GM12864 (cell line): ENCODE data around the gene SIGMAR1.
"Not testable (repeated sequence)": the region's sequence is repeated elsewhere in the genome, so short reads cannot be mapped to it uniquely, and the experiment has no call there.

ENCODE experiments used
- DNase-seq: peaks from one replicate; pipeline ENCODE4 v3.0.0-alpha.2; 2011; ENCODE audit warnings: low read depth
- H3K4me3 ChIP-seq: 2 replicates; pipeline ENCODE4 v1.5.1; 2011; ENCODE audit warnings: mild to moderate bottlenecking, low read depth, low read length, control low read depth
- TF ChIP-seq, protein P1 (sequence below): IDR thresholded peaks from 2 replicates; pipeline ENCODE4 v1.5.1; 2011; ENCODE audit warnings: low read depth, mild to moderate bottlenecking, moderate library complexity, low read length, control low read depth, inconsistent platforms; ENCODE audit errors: missing control alignments

SIGMAR1 gene

DNA sequence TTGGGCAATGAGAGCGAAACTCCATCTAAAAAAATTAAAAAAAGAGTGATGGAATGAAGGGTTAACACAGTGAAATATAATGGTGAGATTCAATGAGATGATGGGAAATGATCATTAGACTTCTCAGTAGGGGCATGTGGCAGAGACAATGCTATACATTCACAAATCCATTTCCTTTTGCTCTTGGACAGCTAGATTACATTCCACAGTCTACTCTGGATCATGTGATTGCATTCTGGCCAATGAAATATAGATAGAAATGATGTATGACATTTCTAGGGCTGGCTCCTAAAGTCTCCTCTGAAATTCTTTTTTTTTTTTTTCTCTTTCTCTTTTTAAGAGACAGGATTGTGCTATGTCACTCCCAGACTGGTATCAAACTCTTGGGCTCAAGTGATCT, 5.1 kb upstream of the SIGMAR1 start:
- TF ChIP-seq, protein P1, sequence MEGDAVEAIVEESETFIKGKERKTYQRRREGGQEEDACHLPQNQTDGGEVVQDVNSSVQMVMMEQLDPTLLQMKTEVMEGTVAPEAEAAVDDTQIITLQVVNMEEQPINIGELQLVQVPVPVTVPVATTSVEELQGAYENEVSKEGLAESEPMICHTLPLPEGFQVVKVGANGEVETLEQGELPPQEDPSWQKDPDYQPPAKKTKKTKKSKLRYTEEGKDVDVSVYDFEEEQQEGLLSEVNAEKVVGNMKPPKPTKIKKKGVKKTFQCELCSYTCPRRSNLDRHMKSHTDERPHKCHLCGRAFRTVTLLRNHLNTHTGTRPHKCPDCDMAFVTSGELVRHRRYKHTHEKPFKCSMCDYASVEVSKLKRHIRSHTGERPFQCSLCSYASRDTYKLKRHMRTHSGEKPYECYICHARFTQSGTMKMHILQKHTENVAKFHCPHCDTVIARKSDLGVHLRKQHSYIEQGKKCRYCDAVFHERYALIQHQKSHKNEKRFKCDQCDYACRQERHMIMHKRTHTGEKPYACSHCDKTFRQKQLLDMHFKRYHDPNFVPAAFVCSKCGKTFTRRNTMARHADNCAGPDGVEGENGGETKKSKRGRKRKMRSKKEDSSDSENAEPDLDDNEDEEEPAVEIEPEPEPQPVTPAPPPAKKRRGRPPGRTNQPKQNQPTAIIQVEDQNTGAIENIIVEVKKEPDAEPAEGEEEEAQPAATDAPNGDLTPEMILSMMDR, result no peak
- H3K4me3 ChIP-seq, result no peak overlapping the region
- DNase-seq, result no peak

GRCh38 chr9:34639322-34639721, 1.7 kb upstream of the SIGMAR1 start:
- H3K4me3 ChIP-seq, DNase-seq: not testable (repeated sequence)

DNA sequence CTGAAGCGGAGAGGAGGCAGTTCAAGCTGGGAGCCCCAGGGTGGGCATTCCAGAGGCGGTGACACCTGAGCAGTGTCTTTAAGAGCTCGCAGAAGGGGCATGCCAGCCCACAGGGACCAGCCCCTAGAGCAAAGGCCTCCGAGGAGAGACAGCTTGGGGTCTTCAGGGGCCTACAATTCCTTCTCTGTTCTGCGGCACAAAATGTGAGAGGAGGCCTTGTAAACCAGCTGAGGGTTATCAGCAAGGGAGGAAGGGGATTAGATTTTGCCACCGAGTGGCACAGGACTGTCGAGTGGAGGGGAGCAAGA, 505 bp upstream of the SIGMAR1 start:
- TF ChIP-seq, protein P1, result no peak
- no peak for DNase-seq
- H3K4me3 ChIP-seq, result peak overlapping the region; percentile 95

DNA sequence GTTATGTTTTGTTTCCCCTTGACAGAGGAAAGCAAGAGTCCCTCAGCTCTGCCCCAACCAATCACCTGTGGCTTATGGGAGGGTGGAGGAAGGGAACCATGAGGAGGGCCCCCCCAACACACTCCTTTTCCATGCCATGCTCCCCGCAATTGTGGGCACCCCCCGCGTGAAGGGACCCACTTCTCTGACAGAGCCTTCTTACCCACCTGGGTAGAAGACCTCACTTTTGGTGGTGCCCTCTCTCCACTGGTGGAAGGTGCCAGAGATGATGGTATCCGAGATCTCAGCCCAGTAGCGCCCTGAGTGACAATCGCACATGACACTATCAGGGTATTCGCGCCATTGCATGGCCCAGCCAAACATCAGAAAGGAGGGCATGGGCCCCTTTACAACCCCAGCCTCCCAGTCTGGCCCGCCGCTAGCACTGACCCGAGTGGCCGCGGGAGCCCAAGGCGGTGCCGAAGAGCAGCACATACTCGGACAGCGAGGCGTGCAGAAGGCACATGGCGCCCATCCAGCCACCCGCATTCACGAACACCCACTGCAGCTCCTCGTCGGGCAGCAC, 714 bp downstream of the SIGMAR1 start:
- TF ChIP-seq, protein P1, result no peak
- no peak for DNase-seq
- peak overlapping the region; percentile 95 for H3K4me3 ChIP-seq

DNA sequence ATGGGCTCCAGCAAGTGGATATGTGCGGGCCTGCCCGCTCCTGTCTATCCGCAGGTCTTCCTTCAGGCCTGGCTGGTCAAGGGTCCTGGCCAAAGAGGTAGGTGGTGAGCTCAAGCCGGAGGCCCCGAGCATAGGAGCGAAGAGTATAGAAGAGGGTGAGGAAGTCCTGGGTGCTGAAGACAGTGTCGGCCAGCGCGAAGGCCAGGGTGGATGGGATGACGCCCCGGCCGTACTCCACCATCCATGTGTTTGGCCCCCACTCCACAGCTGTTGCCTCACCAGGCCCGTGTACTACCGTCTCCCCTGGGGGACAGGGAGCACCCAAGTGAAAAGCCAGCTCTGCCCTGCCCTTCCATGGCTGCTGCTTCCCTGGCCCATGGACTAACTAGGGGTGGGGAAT, 2.0 kb downstream of the SIGMAR1 start:
- DNase-seq, result no peak
- no peak overlapping the region for H3K4me3 ChIP-seq
- TF ChIP-seq, protein P1, result no peak

GRCh38 chr9:34634551-34635248, 2.9 kb downstream of the SIGMAR1 start:
- DNase-seq, result no peak
- TF ChIP-seq, protein P1, result no peak
- H3K4me3 ChIP-seq, result no peak overlapping the region

- no peak for DNase-seq
- TF ChIP-seq, protein P1, result peak; percentile 90
- H3K4me3 ChIP-seq, result no peak overlapping the region
Measured at GRCh38 chr9:34633851-34634550, 3.6 kb downstream of the SIGMAR1 start.
